HL-60 (cell line): ENCODE data around the gene ENTR1.

ENCODE experiments used
- CTCF ChIP-seq: IDR thresholded peaks from one replicate; pipeline ENCODE4 v1.5.1; 2011; ENCODE audit warnings: low read length, control low read depth, inconsistent platforms; ENCODE audit not compliant: insufficient read depth
- GABPA ChIP-seq: IDR thresholded peaks from 2 replicates; pipeline ENCODE4 v1.6.1; 2012; ENCODE audit warnings: low read depth
- POLR2AphosphoS5 ChIP-seq: IDR thresholded peaks from 2 replicates; pipeline ENCODE4 v1.6.1; 2012; ENCODE audit warnings: low read depth
- SPI1 ChIP-seq: IDR thresholded peaks from 2 replicates; pipeline ENCODE4 v1.6.1; 2012; ENCODE audit warnings: low read depth, mild to moderate bottlenecking, borderline replicate concordance

DNA sequence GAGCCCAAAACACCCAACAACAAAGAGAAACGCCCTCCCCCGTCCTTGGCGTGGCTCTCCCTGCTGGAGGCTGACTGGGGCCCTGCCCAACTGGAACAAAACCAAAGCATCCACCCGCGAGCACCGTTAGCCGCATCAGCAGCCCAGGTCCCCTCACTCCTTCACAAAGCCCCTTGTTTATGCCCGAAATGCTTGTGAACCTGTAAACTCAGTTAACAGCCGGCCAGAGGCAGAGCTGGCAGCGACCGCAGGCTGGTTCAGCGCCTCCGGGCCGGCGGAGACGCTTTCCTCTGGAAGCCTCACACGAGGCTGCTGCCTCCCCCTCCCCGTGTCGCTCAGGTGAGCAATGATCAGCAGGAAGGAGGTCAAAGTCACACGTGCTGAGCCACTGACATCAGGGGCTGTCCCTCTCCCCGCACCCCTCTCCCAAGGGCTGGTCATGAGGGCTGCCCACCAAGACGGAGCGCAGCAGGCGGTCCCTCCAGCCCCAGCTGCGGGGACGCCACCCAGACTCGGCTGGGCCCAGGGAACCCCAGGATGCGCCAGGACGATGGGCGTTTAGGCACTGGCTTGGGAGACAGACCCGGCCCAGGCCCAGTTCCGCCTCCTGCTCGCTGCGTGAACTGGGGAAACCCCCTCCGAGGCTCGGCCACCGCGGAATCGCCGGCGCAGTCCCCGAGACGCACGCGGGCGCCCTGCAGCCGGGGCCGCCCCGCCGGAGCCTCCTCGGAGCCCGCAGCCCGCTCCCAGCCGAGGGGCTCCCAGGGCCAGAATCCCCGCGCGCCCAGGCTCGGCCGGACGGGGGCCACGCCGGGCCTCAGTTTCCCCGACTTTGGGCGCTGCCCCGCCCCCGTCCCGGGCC lies 11.0 kb downstream of the ENTR1 start:
- no peak for TF ChIP-seq POLR2AphosphoS5
- no peak for TF ChIP-seq CTCF
- no peak for TF ChIP-seq SPI1
- TF ChIP-seq GABPA: no peak
